Keratinocyte (primary cell): ENCODE measurements around the gene ZBTB20.

Source experiments
- EZH2 ChIP-seq: IDR thresholded peaks from one replicate; pipeline ENCODE4 v1.6.1; 2012; ENCODE audit warnings: inconsistent platforms, mild to moderate bottlenecking, low read length, moderate library complexity
- TF ChIP-seq, protein P1 (sequence below), 3 experiments: IDR thresholded peaks in 1 of 3; conservative IDR thresholded peaks in 1 of 3; optimal IDR thresholded peaks in 1 of 3; 2 replicates in 2 of 3; 3 replicates in 1 of 3; pipeline versions ENCODE3 to v1.5.1; 2011; ENCODE audit warnings: low read length in 3 of 3, mild to moderate bottlenecking in 3 of 3, moderate library complexity in 2 of 3, control low read depth in 1 of 3, inconsistent platforms in 1 of 3; ENCODE audit not compliant: insufficient read depth in 2 of 3; ENCODE audit errors: extremely low read depth in 1 of 3

DNA sequence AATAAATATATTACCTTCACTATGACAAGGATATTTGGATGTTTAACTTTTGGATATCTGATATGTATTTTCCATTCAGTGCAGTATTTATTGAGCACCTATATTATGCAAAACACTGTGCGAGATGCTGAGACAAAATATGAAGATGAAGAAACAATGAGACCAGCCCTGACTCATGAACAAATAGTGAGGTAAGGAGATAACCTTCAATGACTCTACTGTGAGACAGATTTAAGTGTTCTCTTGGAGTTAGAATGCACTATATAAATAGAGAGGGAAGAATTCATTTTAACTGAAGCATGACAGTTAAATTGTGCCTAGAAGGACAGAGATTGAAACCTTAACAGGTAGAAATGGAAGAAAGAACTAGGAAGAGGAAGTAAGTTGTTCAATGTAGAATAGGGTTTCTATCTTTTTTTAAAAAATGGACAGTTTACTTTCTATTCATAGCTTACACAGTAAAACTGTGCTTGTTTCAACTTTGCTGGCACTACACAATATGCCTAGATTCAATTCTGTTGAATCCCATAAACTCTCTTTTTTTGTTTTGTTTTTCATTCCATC lies 124.2 kb downstream of the ZBTB20 start:
- TF ChIP-seq, protein P1, sequence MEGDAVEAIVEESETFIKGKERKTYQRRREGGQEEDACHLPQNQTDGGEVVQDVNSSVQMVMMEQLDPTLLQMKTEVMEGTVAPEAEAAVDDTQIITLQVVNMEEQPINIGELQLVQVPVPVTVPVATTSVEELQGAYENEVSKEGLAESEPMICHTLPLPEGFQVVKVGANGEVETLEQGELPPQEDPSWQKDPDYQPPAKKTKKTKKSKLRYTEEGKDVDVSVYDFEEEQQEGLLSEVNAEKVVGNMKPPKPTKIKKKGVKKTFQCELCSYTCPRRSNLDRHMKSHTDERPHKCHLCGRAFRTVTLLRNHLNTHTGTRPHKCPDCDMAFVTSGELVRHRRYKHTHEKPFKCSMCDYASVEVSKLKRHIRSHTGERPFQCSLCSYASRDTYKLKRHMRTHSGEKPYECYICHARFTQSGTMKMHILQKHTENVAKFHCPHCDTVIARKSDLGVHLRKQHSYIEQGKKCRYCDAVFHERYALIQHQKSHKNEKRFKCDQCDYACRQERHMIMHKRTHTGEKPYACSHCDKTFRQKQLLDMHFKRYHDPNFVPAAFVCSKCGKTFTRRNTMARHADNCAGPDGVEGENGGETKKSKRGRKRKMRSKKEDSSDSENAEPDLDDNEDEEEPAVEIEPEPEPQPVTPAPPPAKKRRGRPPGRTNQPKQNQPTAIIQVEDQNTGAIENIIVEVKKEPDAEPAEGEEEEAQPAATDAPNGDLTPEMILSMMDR (optimal IDR thresholded peaks at IDR 0.05 in 1 of 3, IDR thresholded peaks at IDR 0.05 in 1 of 3, conservative IDR thresholded peaks at IDR 0.05 in 1 of 3; ENCODE audit: extremely low read depth in 1 of 3, insufficient read depth in 2 of 3, low read length in 3 of 3) = no peak
- TF ChIP-seq EZH2 = no peak
